Subcutaneous adipose tissue (tissue), 4 donors: ENCODE measurements around the gene RHOJ. TPM values are rescaled to one million over a fixed set of nuclear protein-coding genes. Genes with fewer than 3 reads are reported as not detected.

Experiments used
- CTCF ChIP-seq: fragments of 450-650 bp; IDR thresholded peaks from one replicate; pipeline ENCODE4 v1.5.1; 2016; ENCODE audit warnings: low read depth, mild to moderate bottlenecking, control low read depth, antibody characterized with exemption, moderate library complexity
- total RNA-seq, 4 donors: library from RNA; depleted of rRNA; stranded (reverse); fragments of >200 nt; gene quantifications; one replicate each; pipeline ENCODE4 v1.1.0, GENCODE V29; 2016

Gene RHOJ
- total RNA-seq, 4 donors from 2014 or later = 5.3 to 23.2 (median 8.4) TPM

DNA sequence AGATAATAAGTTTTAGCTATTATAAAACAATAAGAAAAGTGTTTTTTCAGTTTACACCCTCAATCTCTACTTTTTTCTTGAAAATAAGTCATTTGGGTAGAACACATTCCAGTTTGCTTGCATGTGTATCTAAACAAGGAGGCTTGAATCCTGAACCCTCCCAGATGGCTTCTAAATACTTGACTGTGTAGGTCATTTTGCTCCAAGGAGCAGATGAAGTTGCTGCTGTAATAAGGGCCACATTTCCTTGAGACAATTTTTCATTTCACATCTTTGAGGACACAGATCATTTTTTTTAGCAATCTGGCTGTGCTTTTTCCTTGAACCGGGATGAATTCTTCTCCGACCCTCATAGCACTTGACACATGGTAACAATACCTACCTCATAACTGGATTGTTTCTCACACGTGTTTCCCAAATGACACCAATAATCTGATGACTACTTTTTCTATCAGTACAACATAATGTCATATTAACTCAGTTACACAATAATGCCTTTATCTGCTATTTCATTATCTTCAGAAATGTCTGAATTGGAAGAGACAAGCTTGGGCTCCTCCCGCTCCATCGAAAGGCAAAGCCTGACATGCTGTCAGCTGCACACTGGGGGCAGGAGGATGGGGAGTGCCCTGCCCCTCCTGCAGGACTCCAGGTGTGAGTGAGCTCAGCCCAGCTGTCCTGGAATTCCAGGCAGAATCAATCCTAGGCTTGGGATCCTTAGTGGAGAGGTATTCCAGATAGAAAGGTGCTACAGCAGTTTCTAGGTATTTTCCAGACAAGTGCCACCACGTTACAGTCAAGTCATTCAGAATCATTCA, 83.6 kb downstream of the RHOJ start:
- no peak for TF ChIP-seq CTCF

DNA sequence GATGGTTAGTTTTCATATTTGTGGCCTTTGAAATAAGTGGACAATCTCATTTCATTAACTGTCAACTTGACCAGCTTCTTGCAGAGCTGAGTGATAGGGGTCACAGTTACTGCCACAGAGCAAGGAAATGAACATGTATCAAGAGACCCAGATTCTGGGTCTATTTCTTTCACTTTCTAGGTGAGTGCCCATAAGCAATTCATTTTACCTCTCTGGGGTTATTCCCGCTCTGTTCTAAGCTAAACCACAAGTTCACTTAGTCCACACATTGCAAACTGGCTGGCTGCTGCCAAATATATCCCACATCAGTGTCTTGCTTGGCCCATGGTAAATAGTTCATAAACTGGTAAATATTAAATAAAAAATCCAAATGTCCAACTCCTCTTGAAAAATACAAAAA, 84.6 kb downstream of the RHOJ start:
- TF ChIP-seq CTCF = no peak

DNA sequence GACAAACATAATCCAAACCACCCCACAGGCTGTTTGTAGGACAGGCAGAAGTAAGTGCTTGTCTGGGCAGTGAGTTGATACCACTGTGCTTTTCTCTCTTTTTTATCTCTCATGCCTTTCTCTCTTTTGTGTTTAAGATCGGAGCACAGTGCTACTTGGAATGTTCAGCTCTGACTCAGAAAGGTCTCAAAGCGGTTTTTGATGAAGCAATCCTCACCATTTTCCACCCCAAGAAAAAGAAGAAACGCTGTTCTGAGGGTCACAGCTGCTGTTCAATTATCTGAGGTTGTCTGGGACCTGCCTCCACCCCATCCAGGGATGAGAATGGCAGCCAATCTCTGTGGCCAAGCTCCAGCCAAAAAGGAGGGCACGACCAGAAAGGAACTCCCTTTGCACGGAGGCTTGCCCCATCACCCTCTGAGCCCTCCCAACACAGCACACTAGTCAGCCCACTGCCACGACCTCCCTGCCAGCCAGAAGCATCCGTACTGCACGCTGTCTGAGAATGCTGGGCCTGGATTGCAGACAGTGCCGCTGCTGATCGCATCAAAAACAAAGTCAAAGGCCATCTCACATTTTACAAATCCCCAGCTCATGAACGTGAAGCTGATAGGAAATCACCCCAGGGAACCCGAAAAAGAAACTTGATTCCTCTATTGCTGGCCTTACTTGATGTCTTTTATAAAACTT, 86.6 kb downstream of the RHOJ start:
- TF ChIP-seq CTCF = no peak

- no peak for TF ChIP-seq CTCF
Measured at GRCh38 chr14:63292805-63293204, 88.6 kb downstream of the RHOJ start.

- TF ChIP-seq CTCF = no peak
Measured at GRCh38 chr14:63295231-63295685, 91.0 kb downstream of the RHOJ start.

GRCh38 chr14:63296060-63296563, 91.9 kb downstream of the RHOJ start:
- no peak for TF ChIP-seq CTCF

DNA sequence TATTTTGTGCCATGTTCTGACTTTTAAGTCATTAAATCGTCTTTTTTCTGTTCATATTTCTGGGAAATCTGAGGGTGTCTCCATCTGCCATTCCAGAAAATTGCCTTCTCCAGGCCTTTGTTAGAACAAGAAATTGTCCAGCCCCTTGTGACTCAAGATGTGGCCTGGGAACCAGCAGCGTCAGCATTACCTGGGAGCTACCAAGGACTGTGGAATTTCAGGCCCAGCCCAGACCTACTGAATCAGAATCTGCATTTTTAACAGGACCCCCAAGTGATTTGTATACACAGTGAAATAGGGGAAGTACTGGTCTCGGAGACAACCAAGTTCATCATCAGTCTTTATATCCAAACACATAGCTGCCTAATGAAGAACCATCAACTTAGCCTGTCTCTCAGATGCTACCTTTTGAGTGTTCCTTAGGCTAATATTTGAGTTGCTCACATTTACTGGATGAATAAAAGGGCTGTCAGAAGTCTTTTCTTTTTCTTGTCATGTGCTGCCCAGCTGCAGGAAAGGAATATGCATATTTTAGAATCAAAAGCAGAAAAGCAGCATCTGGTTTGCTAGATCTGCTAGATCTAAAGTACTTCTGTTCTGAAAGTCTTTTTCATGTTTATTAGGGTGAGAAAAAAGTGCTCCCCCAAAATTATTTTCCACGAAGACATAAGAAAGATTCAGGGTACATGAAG, 93.3 kb downstream of the RHOJ start:
- TF ChIP-seq CTCF = no peak
